CD14-positive monocyte (primary cell): ENCODE results near the gene LCNL1. TPM values are rescaled to one million over a fixed set of nuclear protein-coding genes. Genes with fewer than 3 reads are reported as not detected.
A peak's percentile ranks its signal among the peaks of the same experiment; 100 is the strongest.

Experiments used
- DNase-seq, 3 donors: peaks; one replicate each; pipeline ENCODE4 v3.0.0-alpha.2; 2011 to 2022
- H2AFZ ChIP-seq: 2 replicates; pipeline ENCODE4 v1.6.0; 2012; ENCODE audit warnings: mild to moderate bottlenecking, low read depth, low read length, inconsistent platforms; ENCODE audit not compliant: insufficient read depth, poor library complexity, severe bottlenecking
- H3K27ac ChIP-seq, 2 donors: 1 replicate in 1 of 2; 2 replicates in 1 of 2; pipeline ENCODE4 v1.5.1; 2012 to 2013; ENCODE audit warnings: low read length in 2 of 2, control low read depth in 1 of 2, inconsistent platforms in 1 of 2, low read depth in 1 of 2, mild to moderate bottlenecking in 1 of 2
- H3K27me3 ChIP-seq, 2 donors: one replicate each; pipeline versions ENCODE4 v1.6.0 to v1.6.1; 2011 to 2013; ENCODE audit warnings: low read length in 2 of 2; ENCODE audit not compliant: control insufficient read depth in 2 of 2, insufficient read depth in 2 of 2
- H3K36me3 ChIP-seq, 2 donors: replicated peaks in 1 of 2; 1 replicate in 1 of 2; 2 replicates in 1 of 2; pipeline versions ENCODE4 v1.5.1 to v1.6.1; 2012 to 2013; ENCODE audit warnings: low read length in 2 of 2, control low read depth in 1 of 2, inconsistent platforms in 1 of 2, mild to moderate bottlenecking in 1 of 2; ENCODE audit not compliant: insufficient read depth in 2 of 2, control insufficient read depth in 1 of 2
- H3K4me1 ChIP-seq, 2 donors: 1 replicate in 1 of 2; 2 replicates in 1 of 2; pipeline versions ENCODE4 v1.5.1 to v1.6.1; 2012 to 2013; ENCODE audit warnings: low read length in 2 of 2, control low read depth in 1 of 2, inconsistent platforms in 1 of 2, mild to moderate bottlenecking in 1 of 2, moderate library complexity in 1 of 2; ENCODE audit not compliant: insufficient read depth in 2 of 2, control insufficient read depth in 1 of 2
- H3K4me2 ChIP-seq: replicated peaks from 2 replicates; pipeline ENCODE3; 2012; ENCODE audit warnings: low read length, moderate library complexity, mild to moderate bottlenecking; ENCODE audit not compliant: poor library complexity, severe bottlenecking; ENCODE audit errors: extremely low read depth
- H3K4me3 ChIP-seq, 3 experiments: fragments of 200-600 bp in 1 of 3; sonication (generic) in 1 of 3; replicated peaks in 1 of 3; 1 replicate in 2 of 3; 2 replicates in 1 of 3; pipeline ENCODE4 v1.5.1; 2011 to 2013; ENCODE audit warnings: low read length in 3 of 3, mild to moderate bottlenecking in 3 of 3, control low read depth in 2 of 3, low read depth in 2 of 3, inconsistent platforms in 1 of 3, moderate library complexity in 1 of 3
- H3K79me2 ChIP-seq: 2 replicates; pipeline ENCODE4 v1.6.0; 2012; ENCODE audit warnings: mild to moderate bottlenecking, control low read depth, inconsistent platforms, low read length, moderate library complexity; ENCODE audit not compliant: insufficient read depth
- H3K9ac ChIP-seq: 2 replicates; pipeline ENCODE4 v1.6.0; 2017; ENCODE audit warnings: low read length, mild to moderate bottlenecking; ENCODE audit not compliant: insufficient read depth, poor library complexity, severe bottlenecking
- H3K9me3 ChIP-seq, 2 donors: replicated peaks in 1 of 2; 1 replicate in 1 of 2; 2 replicates in 1 of 2; pipeline versions ENCODE4 v1.5.1 to v1.6.1; 2012 to 2013; ENCODE audit warnings: low read length in 2 of 2, control low read depth in 1 of 2; ENCODE audit not compliant: control insufficient read depth in 1 of 2, insufficient read depth in 1 of 2
- H4K20me1 ChIP-seq: 2 replicates; pipeline ENCODE4 v1.6.0; 2012; ENCODE audit warnings: mild to moderate bottlenecking, low read length, control low read depth, moderate library complexity; ENCODE audit not compliant: insufficient read depth
- H3K27ac Mint-ChIP-seq, 7 donors: one replicate each; pipeline ENCODE4 v1.8.0; 2020; ENCODE audit warnings: mild to moderate bottlenecking in 7 of 7, mixed read lengths in 7 of 7, moderate library complexity in 6 of 7, inconsistent platforms in 2 of 7
- H3K27me3 Mint-ChIP-seq, 3 donors: one replicate each; pipeline ENCODE4 v1.8.0; 2021 to 2022; ENCODE audit warnings: low read depth in 3 of 3, mild to moderate bottlenecking in 3 of 3, mixed read lengths in 3 of 3, moderate library complexity in 3 of 3, inconsistent platforms in 1 of 3
- H3K36me3 Mint-ChIP-seq, 2 donors: one replicate each; pipeline ENCODE4 v1.8.0; 2020; ENCODE audit warnings: mixed read lengths in 2 of 2, inconsistent platforms in 1 of 2, mild to moderate bottlenecking in 1 of 2
- H3K4me1 Mint-ChIP-seq: one replicate; pipeline ENCODE4 v1.8.0; 2020; ENCODE audit warnings: mild to moderate bottlenecking, mixed read lengths
- H3K4me3 Mint-ChIP-seq, 2 donors: one replicate each; pipeline ENCODE4 v1.8.0; 2020; ENCODE audit warnings: mild to moderate bottlenecking in 2 of 2, mixed read lengths in 2 of 2, moderate library complexity in 1 of 2
- H3K9me3 Mint-ChIP-seq, 7 donors: one replicate each; pipeline ENCODE4 v1.8.0; 2020 to 2022; ENCODE audit warnings: mixed read lengths in 7 of 7, mild to moderate bottlenecking in 6 of 7, moderate library complexity in 6 of 7, inconsistent platforms in 2 of 7
- WGBS: methylation state at CpG from one replicate; pipeline ENCODE4 v1.1.5; 2013; ENCODE audit warnings: missing lambda C conversion rate; ENCODE audit not compliant: insufficient coverage; 5-methylcytosine and 5-hydroxymethylcytosine counted together
- intact Hi-C, 2 donors: fragments of 100-400 bp; cut with micrococcal nuclease; formaldehyde crosslinking; loops; one replicate each; pipeline versions ENCODE4 v1.15.0 to v1.15.1; 2023
- polyA plus RNA-seq, 3 donors: library from polyadenylated mRNA; depleted of rRNA in 1 of 3; unstranded in 2 of 3; stranded (reverse) in 1 of 3; fragments of 300-500 nt in 2 of 3; fragments of >200 nt in 1 of 3; fragmentation: Illumina TruSeq in 2 of 3; gene quantifications; 1 replicate in 2 of 3; 2 replicates in 1 of 3; pipeline ENCODE4 v1.2.3, GENCODE V29; 2012 to 2021
- TF ChIP-seq, protein P1 (sequence below): fragments of 200-600 bp; IDR thresholded peaks from one replicate; pipeline ENCODE4 v1.8.0; 2022; ENCODE audit warnings: antibody characterized with exemption, mild to moderate bottlenecking

LCNL1 gene
- polyA plus RNA-seq, 3 donors, result 0.04 TPM; not detected in 2

DNA sequence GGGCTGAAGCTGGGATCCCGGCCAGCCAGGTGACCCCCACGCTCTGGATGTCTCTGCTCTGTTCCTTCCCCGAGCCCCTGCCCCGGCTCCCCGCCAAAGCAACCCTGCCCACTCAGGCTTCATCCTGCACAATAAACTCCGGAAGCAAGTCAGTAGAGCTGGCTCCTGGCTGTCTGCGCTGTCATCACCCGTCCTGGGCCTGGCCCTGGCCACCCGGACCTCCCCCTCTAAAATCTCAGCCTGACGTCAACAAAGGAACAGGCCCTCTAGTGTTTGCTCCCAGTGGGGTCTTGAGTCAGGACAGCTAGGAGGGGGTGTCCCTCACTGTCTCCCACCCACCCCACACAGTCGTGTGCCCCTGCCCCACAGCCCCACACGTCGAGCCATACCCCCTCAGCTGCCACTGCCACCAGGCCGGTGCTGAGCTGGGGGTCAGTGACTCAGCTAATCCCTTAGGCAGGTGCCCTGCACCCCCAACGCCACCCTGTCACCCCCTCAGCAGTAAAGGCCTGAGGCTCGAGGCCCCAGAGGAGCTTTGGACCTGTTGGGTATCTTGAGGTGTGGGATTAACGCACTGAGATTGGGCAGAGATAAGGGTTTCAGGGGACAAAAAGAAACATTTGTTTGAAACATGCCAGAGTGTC, 1.1 kb upstream of the LCNL1 start:
- Histone ChIP-seq H3K9ac (no peak overlapping the region), H3K4me1 (peaks cover 5 to 10% of the 10 kb centered on the region in 2 donors), H3K27ac (no peak overlapping the region), H3K4me2 (no peak overlapping the region), H3K79me2 (no peaks in the 10 kb centered on the region), H2AFZ (no peak overlapping the region), H3K27me3 (peaks cover 19 to 46% of the 10 kb centered on the region in 2 donors), H3K36me3 (no peaks in the 10 kb centered on the region), H4K20me1 (no peaks in the 10 kb centered on the region), H3K4me3 (no peak overlapping the region), H3K9me3 (no peaks in the 10 kb centered on the region)
- Mint-ChIP-seq H3K4me3 (peak overlapping the region in 1 of 2 donors; percentile 6), H3K4me1 (no peaks in the 10 kb centered on the region), H3K27ac (no peak overlapping the region), H3K27me3 (peaks cover 39 to 68% (median 46%) of the 10 kb centered on the region in 3 donors), H3K36me3 (peaks cover 0 to 3% of the 10 kb centered on the region in 2 donors), H3K9me3 (peaks cover 0 to 7% (median 0%) of the 10 kb centered on the region in 7 donors)
- TF ChIP-seq, protein P1, sequence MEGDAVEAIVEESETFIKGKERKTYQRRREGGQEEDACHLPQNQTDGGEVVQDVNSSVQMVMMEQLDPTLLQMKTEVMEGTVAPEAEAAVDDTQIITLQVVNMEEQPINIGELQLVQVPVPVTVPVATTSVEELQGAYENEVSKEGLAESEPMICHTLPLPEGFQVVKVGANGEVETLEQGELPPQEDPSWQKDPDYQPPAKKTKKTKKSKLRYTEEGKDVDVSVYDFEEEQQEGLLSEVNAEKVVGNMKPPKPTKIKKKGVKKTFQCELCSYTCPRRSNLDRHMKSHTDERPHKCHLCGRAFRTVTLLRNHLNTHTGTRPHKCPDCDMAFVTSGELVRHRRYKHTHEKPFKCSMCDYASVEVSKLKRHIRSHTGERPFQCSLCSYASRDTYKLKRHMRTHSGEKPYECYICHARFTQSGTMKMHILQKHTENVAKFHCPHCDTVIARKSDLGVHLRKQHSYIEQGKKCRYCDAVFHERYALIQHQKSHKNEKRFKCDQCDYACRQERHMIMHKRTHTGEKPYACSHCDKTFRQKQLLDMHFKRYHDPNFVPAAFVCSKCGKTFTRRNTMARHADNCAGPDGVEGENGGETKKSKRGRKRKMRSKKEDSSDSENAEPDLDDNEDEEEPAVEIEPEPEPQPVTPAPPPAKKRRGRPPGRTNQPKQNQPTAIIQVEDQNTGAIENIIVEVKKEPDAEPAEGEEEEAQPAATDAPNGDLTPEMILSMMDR, result no peak
- intact Hi-C loops, result no loop called here
- WGBS, result 92% methylated on average over 8 of the region's 17 CpGs
- no peak for DNase-seq

DNA sequence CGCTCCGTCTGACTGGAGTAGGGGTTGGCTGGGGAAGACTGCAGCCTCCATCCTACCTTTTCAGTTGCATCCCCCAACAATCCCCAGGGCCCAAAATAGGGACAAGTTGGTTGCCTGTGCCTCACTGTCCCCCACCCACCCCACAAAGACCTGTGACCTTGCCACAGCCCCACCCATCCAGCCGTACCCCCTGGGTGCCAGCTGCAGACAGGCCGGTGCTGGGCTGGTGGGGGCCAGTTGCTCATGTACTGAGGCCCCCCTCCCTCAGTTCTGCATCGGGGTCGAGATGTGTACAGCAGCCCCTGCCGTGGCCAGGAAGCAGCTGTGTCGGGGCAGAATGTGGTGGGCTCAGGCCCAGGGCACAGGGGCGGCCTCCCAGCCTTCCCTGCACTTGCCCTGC, 374 bp downstream of the LCNL1 start:
- Histone ChIP-seq H3K4me3 (no peak overlapping the region), H2AFZ (no peak overlapping the region), H4K20me1 (no peaks in the 10 kb centered on the region), H3K9ac (no peak overlapping the region), H3K4me1 (peaks cover under 1 to 1% of the 10 kb centered on the region in 2 donors), H3K4me2 (no peak overlapping the region), H3K9me3 (no peaks in the 10 kb centered on the region), H3K79me2 (no peaks in the 10 kb centered on the region), H3K27me3 (peaks cover 19 to 40% of the 10 kb centered on the region in 2 donors), H3K36me3 (no peaks in the 10 kb centered on the region), H3K27ac (no peak overlapping the region)
- Mint-ChIP-seq H3K4me3 (no peak overlapping the region), H3K27ac (peak overlapping the region in 1 of 7 donors; percentile 66), H3K27me3 (peaks cover 46 to 70% (median 53%) of the 10 kb centered on the region in 3 donors), H3K36me3 (peaks cover 0 to 3% of the 10 kb centered on the region in 2 donors), H3K9me3 (peaks cover 0 to 7% (median 0%) of the 10 kb centered on the region in 7 donors), H3K4me1 (no peaks in the 10 kb centered on the region)
- intact Hi-C loops, result no loop called here
- TF ChIP-seq, protein P1, result no peak
- 58% methylated on average over 8 of the region's 9 CpGs for WGBS
- no peak for DNase-seq
